ENCODE measurements around the gene PAPOLA.

DNA sequence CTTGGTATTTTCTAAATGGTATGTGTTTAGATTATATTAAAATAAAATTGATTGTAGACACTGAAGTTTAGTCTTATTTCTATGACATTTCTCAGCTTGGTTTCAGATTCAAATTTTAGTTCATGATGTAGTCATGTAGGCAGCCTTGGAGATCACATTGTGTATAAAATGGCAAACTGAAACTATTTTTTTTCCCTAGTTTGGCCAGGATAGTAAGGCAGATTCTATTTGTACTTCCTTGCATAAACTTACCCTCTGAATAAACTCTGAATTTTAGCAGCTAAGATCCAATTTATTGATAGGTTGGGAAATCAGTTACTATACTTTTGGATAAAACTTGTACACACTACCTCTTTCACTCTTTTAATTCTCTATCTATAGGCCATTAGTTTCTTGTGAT, 30.4 kb downstream of the PAPOLA start:
- TF ChIP-seq, protein P1, sequence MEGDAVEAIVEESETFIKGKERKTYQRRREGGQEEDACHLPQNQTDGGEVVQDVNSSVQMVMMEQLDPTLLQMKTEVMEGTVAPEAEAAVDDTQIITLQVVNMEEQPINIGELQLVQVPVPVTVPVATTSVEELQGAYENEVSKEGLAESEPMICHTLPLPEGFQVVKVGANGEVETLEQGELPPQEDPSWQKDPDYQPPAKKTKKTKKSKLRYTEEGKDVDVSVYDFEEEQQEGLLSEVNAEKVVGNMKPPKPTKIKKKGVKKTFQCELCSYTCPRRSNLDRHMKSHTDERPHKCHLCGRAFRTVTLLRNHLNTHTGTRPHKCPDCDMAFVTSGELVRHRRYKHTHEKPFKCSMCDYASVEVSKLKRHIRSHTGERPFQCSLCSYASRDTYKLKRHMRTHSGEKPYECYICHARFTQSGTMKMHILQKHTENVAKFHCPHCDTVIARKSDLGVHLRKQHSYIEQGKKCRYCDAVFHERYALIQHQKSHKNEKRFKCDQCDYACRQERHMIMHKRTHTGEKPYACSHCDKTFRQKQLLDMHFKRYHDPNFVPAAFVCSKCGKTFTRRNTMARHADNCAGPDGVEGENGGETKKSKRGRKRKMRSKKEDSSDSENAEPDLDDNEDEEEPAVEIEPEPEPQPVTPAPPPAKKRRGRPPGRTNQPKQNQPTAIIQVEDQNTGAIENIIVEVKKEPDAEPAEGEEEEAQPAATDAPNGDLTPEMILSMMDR (IDR thresholded peaks at IDR 0.05; ENCODE audit: low read depth, low read length) = no peak
- no peak for TF ChIP-seq EZH2phosphoT487 (IDR thresholded peaks at IDR 0.05; ENCODE audit: low read depth)
